Measurements from ENCODE around the gene INF2. TPM values are rescaled to one million over a fixed set of nuclear protein-coding genes. Genes with fewer than 3 reads are reported as not detected.

Gene INF2
- total and polyA plus RNA-seq, 9 of the 15 experiments (the other 6 are each of a cell fraction or from before 2014, with no cell fraction given) = 0.56 to 31.3 (median 7.8) TPM

DNA sequence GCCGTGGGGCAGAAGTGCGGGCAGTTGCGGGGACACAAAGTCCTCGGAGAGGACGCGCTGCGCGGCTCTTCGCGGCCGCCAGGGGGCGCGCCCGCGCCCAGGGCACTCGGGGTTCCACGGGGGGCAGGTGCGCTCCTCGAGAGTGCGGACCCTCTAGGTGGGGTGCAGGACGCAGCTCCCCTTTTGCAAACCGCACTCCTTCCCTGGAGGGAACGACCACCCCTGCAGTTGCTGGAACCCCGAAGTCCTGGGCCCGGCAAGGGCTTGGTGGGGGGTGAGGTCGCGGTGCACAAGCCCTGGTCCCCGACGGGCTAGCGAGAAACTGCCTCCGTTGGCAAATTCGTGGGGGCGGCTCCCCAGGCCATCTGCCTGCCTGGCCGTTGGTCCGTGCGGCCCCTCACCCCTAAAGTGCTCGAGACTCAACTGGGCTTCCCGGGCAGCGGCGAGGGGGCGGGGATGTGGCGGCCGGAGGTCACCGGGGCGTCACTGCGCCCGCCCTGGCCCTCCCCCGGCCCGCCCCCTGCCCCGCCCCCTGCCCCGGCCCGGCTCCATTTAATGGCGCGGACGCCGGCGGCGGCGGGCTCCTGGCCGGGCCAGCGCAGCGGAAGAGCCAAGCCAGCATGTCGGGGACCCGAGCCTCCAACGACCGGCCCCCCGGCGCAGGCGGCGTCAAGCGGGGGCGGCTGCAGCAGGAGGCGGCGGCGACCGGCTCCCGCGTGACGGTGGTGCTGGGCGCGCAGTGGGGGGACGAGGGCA lies 34.4 kb downstream of the INF2 start, which contains the start of gene ADSS1:
TSS of gene ADSS1 (plus strand) at position 579 of the 756 bp plus-strand sequence. CDS start at position 621, 42 bp downstream.
- Histone ChIP-seq H3K9me1 (ENCODE audit: control insufficient read depth, insufficient read depth, low read length) (peaks cover 4% of the 10 kb centered on the region), H3K9ac (ENCODE audit: insufficient read depth in 1 of 2, low read depth in 2 of 2, low read length in 2 of 2) (peak within 1 kb of the TSS; percentile 72 to 94), H3K79me2 (ENCODE audit: control insufficient read depth, insufficient read depth, low read length) (peaks cover 13% of the 10 kb centered on the region), H4K20me1 (replicated peaks; ENCODE audit: control insufficient read depth, insufficient read depth, low read length) (no peaks in the 10 kb centered on the region), H3K4me2 (ENCODE audit: insufficient read depth, low read length) (peak within 1 kb of the TSS; percentile 89), H3K27me3 (ENCODE audit: control insufficient read depth in 2 of 2, insufficient read depth in 2 of 2, low read length in 2 of 2) (no peaks in the 10 kb centered on the region), H2AFZ (ENCODE audit: low read depth, low read length) (peak within 1 kb of the TSS; percentile 91), H3K4me1 (replicated peaks in 1 of 2; ENCODE audit: control insufficient read depth in 2 of 2, insufficient read depth in 2 of 2, low read length in 2 of 2) (peaks cover 9 to 65% of the 10 kb centered on the region in 2 experiments; a peak in 4 of 5 replicates), H3K36me3 (ENCODE audit: control insufficient read depth, insufficient read depth, low read length) (no peaks in the 10 kb centered on the region), H3K9me3 (replicated peaks; ENCODE audit: control insufficient read depth, insufficient read depth, low read depth, low read length) (no peaks in the 10 kb centered on the region), H3K4me3 (peak within 1 kb of the TSS; percentile 66), H3K27ac (ENCODE audit: extremely low read depth, low read depth, low read length) (peak within 1 kb of the TSS; percentile 75)
- ChIA-PET CTCF (ENCODE audit: low intra/inter-chr PET ratio) (no interaction called here), POLR2A (interaction anchor here (0.6 to 1.2 kb wide), 2 partner anchors 28 to 154 kb away, joined by 3 to 4 read pairs; no protein-coding TSS in a partner anchor)
- in situ Hi-C loops (cut with MboI) = no loop called here
- DNase-seq (ENCODE audit: extremely low read depth in 1 of 4, low spot score in 3 of 4) (peak; percentile 64 to 85 (median 77)), FAIRE-seq (no peak), ATAC-seq (peak; percentile 85)
- intact Hi-C loops (cut with micrococcal nuclease) = no loop called here
- BruUV-seq (replicated peaks) = no TSS peak
- WGBS (ENCODE audit: insufficient coverage, low coverage, missing lambda C conversion rate) = 1% methylated on average over 20 of the region's 82 CpGs
- no peak for TF ChIP-seq MYNN (IDR thresholded peaks at IDR 0.05)
- no peak for TF ChIP-seq MYNN (CRISPR knock-in tag; IDR thresholded peaks at IDR 0.05)
- TF ChIP-seq CHD1 (IDR thresholded peaks at IDR 0.05; ENCODE audit: low read length) = no peak
- TF ChIP-seq EZH2 (IDR thresholded peaks at IDR 0.05; ENCODE audit: borderline replicate concordance, low read depth, low read length) = no peak
- peak; percentile 73 for TF ChIP-seq ZBTB7A (IDR thresholded peaks at IDR 0.05; ENCODE audit: borderline replicate concordance, control insufficient read depth, low read depth, low read length)
- peak; percentile 65; the same call in 1 of the 2 replicates for TF ChIP-seq ZNF316 (IDR thresholded peaks at IDR 0.05)
- TF ChIP-seq, protein P1, sequence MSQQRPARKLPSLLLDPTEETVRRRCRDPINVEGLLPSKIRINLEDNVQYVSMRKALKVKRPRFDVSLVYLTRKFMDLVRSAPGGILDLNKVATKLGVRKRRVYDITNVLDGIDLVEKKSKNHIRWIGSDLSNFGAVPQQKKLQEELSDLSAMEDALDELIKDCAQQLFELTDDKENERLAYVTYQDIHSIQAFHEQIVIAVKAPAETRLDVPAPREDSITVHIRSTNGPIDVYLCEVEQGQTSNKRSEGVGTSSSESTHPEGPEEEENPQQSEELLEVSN (IDR thresholded peaks at IDR 0.05; ENCODE audit: borderline replicate concordance in 1 of 2, extremely low read depth in 1 of 2, insufficient read depth in 1 of 2, insufficient read length in 1 of 2, low read depth in 1 of 2, low read length in 1 of 2, poor library complexity in 1 of 2, severe bottlenecking in 1 of 2) = peak in 1 of 2 experiments; percentile 21
- peak; percentile 84 for TF ChIP-seq POLR2G (IDR thresholded peaks at IDR 0.05; ENCODE audit: low read depth, low read length)
- no peak for TF ChIP-seq HNRNPUL1 (IDR thresholded peaks at IDR 0.05; ENCODE audit: low read length)
- no peak for TF ChIP-seq ZNF668 (CRISPR knock-in tag; IDR thresholded peaks at IDR 0.05)
- peak; percentile 71 for TF ChIP-seq RBFOX2 (IDR thresholded peaks at IDR 0.05; ENCODE audit: low read depth, low read length)
- TF ChIP-seq, protein P2, sequence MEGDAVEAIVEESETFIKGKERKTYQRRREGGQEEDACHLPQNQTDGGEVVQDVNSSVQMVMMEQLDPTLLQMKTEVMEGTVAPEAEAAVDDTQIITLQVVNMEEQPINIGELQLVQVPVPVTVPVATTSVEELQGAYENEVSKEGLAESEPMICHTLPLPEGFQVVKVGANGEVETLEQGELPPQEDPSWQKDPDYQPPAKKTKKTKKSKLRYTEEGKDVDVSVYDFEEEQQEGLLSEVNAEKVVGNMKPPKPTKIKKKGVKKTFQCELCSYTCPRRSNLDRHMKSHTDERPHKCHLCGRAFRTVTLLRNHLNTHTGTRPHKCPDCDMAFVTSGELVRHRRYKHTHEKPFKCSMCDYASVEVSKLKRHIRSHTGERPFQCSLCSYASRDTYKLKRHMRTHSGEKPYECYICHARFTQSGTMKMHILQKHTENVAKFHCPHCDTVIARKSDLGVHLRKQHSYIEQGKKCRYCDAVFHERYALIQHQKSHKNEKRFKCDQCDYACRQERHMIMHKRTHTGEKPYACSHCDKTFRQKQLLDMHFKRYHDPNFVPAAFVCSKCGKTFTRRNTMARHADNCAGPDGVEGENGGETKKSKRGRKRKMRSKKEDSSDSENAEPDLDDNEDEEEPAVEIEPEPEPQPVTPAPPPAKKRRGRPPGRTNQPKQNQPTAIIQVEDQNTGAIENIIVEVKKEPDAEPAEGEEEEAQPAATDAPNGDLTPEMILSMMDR (IDR thresholded peaks at IDR 0.05 in 2 of 3, conservative IDR thresholded peaks at IDR 0.05 in 1 of 3; ENCODE audit: insufficient read depth in 2 of 3, low read depth in 1 of 3, low read length in 3 of 3) = peak; percentile 72 to 90 (median 83)
- TF ChIP-seq POLR2AphosphoS2 (IDR thresholded peaks at IDR 0.05; ENCODE audit: low read length) = no peak
- no peak for TF ChIP-seq ZNF436 (CRISPR knock-in tag; IDR thresholded peaks at IDR 0.05)
- TF ChIP-seq MTA3 (IDR thresholded peaks at IDR 0.05; ENCODE audit: borderline replicate concordance) = peak; percentile 69; the same call in 1 of the 2 replicates
- TF ChIP-seq ETV5 (CRISPR knock-in tag; IDR thresholded peaks at IDR 0.05; ENCODE audit: low read depth) = 0 out of 2 replicates have a peak, but pooled peaks have one; percentile 35
- TF ChIP-seq ATF1 (CRISPR knock-in tag; IDR thresholded peaks at IDR 0.05) = no peak
- peak; percentile 63 for TF ChIP-seq ATF1 (tag; IDR thresholded peaks at IDR 0.05)

All from K562 (cell line).